Hepatocyte (in vitro differentiated cells): ENCODE measurements around the gene ZNF443.

Experiments used
- CTCF ChIP-seq: fragments of 200-600 bp; sonication (generic); IDR thresholded peaks from 2 replicates; pipeline ENCODE4 v1.5.1; 2016; ENCODE audit warnings: antibody characterized with exemption, mild to moderate bottlenecking; ENCODE audit not compliant: poor library complexity
- EZH2 ChIP-seq: fragments of 200-600 bp; sonication (generic); IDR thresholded peaks from 2 replicates; pipeline ENCODE4 v1.6.1; 2016; ENCODE audit warnings: antibody characterized with exemption, mild to moderate bottlenecking, borderline replicate concordance
- EZH2phosphoT487 ChIP-seq: fragments of 200-600 bp; sonication (generic); IDR thresholded peaks from one replicate; pipeline ENCODE4 v1.6.1; 2018; ENCODE audit warnings: antibody characterized with exemption, mild to moderate bottlenecking, low read depth, moderate library complexity; ENCODE audit not compliant: unreplicated experiment, severe bottlenecking

GRCh38 chr19:12481781-12482508 lies 41.1 kb upstream of the ZNF443 start:
- TF ChIP-seq CTCF = no peak
- no peak for TF ChIP-seq EZH2
- TF ChIP-seq EZH2phosphoT487 = no peak
